GM23338 (cell line): ENCODE measurements around the gene TM9SF2. TPM values are rescaled to one million over a fixed set of nuclear protein-coding genes. Genes with fewer than 3 reads are reported as not detected.

Source experiments
- ATAC-seq: fragments of 200-7000 bp; cut with Tn5 transposase; 3 replicates; pipeline ENCODE4 v1.9.1; 2020
- DNase-seq: peaks from one replicate; pipeline ENCODE4 v3.0.0-alpha.2; 2015; ENCODE audit warnings: low spot score
- H2AFZ ChIP-seq: fragments of 200-600 bp; sonication (generic); 2 replicates; pipeline ENCODE4 v1.8.0; 2016; ENCODE audit warnings: antibody characterized with exemption, mild to moderate bottlenecking, moderate library complexity
- H3F3A ChIP-seq: fragments of 200-600 bp; sonication (generic); replicated peaks from 2 replicates; pipeline ENCODE4 v1.8.0; 2017; ENCODE audit warnings: antibody characterized with exemption, mixed run types, low read depth
- H3K27ac ChIP-seq: fragments of 200-600 bp; sonication (generic); 2 replicates; pipeline ENCODE4 v1.6.1; 2016; ENCODE audit warnings: low read depth
- H3K27me3 ChIP-seq: fragments of 200-600 bp; sonication (generic); 2 replicates; pipeline ENCODE4 v1.8.0; 2016; ENCODE audit warnings: mild to moderate bottlenecking, mixed run types, moderate library complexity; ENCODE audit not compliant: insufficient read depth
- H3K36me3 ChIP-seq: fragments of 200-600 bp; sonication (generic); 2 replicates; pipeline ENCODE4 v1.8.0; 2016; ENCODE audit warnings: mild to moderate bottlenecking; ENCODE audit not compliant: insufficient read depth
- H3K4me1 ChIP-seq: fragments of 200-600 bp; sonication (generic); 2 replicates; pipeline ENCODE4 v1.8.0; 2016; ENCODE audit warnings: mild to moderate bottlenecking, moderate library complexity; ENCODE audit not compliant: insufficient read depth
- H3K4me2 ChIP-seq: fragments of 200-600 bp; sonication (generic); 2 replicates; pipeline ENCODE4 v1.7.1; 2017; ENCODE audit warnings: mixed run types
- H3K4me3 ChIP-seq: fragments of 200-600 bp; sonication (generic); 2 replicates; pipeline ENCODE4 v1.6.1; 2016; ENCODE audit warnings: mixed run types
- H3K79me2 ChIP-seq: fragments of 200-600 bp; sonication (generic); replicated peaks from 2 replicates; pipeline ENCODE4 v1.8.0; 2017; ENCODE audit warnings: mild to moderate bottlenecking; ENCODE audit not compliant: insufficient read depth
- H3K9me2 ChIP-seq: fragments of 200-600 bp; sonication (generic); 2 replicates; pipeline ENCODE4 v1.8.0; 2017; ENCODE audit not compliant: insufficient read depth
- H4K20me1 ChIP-seq: fragments of 200-600 bp; sonication (generic); replicated peaks from 2 replicates; pipeline ENCODE4 v1.8.0; 2017; ENCODE audit warnings: mild to moderate bottlenecking; ENCODE audit not compliant: insufficient read depth
- H3K27ac Mint-ChIP-seq: 2 replicates; pipeline ENCODE4 v1.8.0; 2020; ENCODE audit warnings: inconsistent platforms, mild to moderate bottlenecking, moderate library complexity, mixed read lengths
- H3K27me3 Mint-ChIP-seq: 3 replicates; pipeline ENCODE4 v1.8.0; 2022; ENCODE audit warnings: low read depth, mild to moderate bottlenecking, moderate library complexity, mixed read lengths, inconsistent platforms; ENCODE audit not compliant: insufficient read depth, poor library complexity
- H3K36me3 Mint-ChIP-seq: 3 replicates; pipeline ENCODE4 v1.8.0; 2021; ENCODE audit warnings: low read depth, mild to moderate bottlenecking, inconsistent platforms, moderate library complexity, mixed read lengths
- H3K4me1 Mint-ChIP-seq: 3 replicates; pipeline ENCODE4 v1.8.0; 2020; ENCODE audit warnings: mild to moderate bottlenecking, inconsistent platforms, mixed read lengths
- H3K4me3 Mint-ChIP-seq: 3 replicates; pipeline ENCODE4 v1.8.0; 2021; ENCODE audit warnings: moderate library complexity, mild to moderate bottlenecking, inconsistent platforms, mixed read lengths
- H3K9me3 Mint-ChIP-seq: 3 replicates; pipeline ENCODE4 v1.8.0; 2020; ENCODE audit warnings: moderate library complexity, mild to moderate bottlenecking, inconsistent platforms, mixed read lengths
- CREB1 ChIP-seq: fragments of 250-450 bp; sonication (Bioruptor Pico); IDR thresholded peaks from 2 replicates; pipeline ENCODE4 v1.5.0; 2020; ENCODE audit warnings: low read depth, mild to moderate bottlenecking, moderate library complexity
- EZH2 ChIP-seq: fragments of 200-600 bp; sonication (generic); IDR thresholded peaks from one replicate; pipeline ENCODE4 v1.8.0; 2017; ENCODE audit warnings: antibody characterized with exemption, mild to moderate bottlenecking, low read depth; ENCODE audit not compliant: unreplicated experiment
- EZH2phosphoT487 ChIP-seq: fragments of 200-600 bp; sonication (generic); IDR thresholded peaks from one replicate; pipeline ENCODE4 v1.8.1; 2018; ENCODE audit warnings: antibody characterized with exemption; ENCODE audit not compliant: unreplicated experiment
- JUNB ChIP-seq: IDR thresholded peaks from one replicate; pipeline ENCODE4 v1.6.1; 2016; ENCODE audit warnings: antibody characterized with exemption; ENCODE audit not compliant: unreplicated experiment
- NANOG ChIP-seq: IDR thresholded peaks from 2 replicates; pipeline ENCODE4 v1.6.1; 2016; ENCODE audit warnings: antibody characterized with exemption, borderline replicate concordance
- POLR2AphosphoS5 ChIP-seq: IDR thresholded peaks from 2 replicates; pipeline ENCODE4 v1.6.1; 2016; ENCODE audit warnings: antibody characterized with exemption, low read depth
- STAT1 ChIP-seq: IDR thresholded peaks from one replicate; pipeline ENCODE4 v1.6.1; 2016; ENCODE audit warnings: antibody characterized with exemption; ENCODE audit not compliant: unreplicated experiment
- ZNF114 ChIP-seq: fragments of 250-450 bp; sonication (Bioruptor Pico); IDR thresholded peaks from 2 replicates; pipeline ENCODE4 v1.5.0; 2020; ENCODE audit warnings: mild to moderate bottlenecking, moderate library complexity
- ZNF331 ChIP-seq: fragments of 250-450 bp; sonication (Bioruptor Pico); IDR thresholded peaks from 2 replicates; pipeline ENCODE4 v1.5.0; 2020; ENCODE audit warnings: low read depth, mild to moderate bottlenecking, moderate library complexity
- polyA plus RNA-seq: library from polyadenylated mRNA; unstranded; fragments of >200 nt; fragmentation: Nextera tagmentation; extraction: Ambion mirVana; gene quantifications from 2 replicates; pipeline ENCODE4 v1.2.1, GENCODE V29; 2016
- total RNA-seq: library from RNA; depleted of rRNA; stranded (reverse); fragments of >200 nt; shearing (Covaris generic); gene quantifications from 2 replicates; pipeline ENCODE4 v1.2.3, GENCODE V29; 2014
- TF ChIP-seq, protein P1 (sequence below): IDR thresholded peaks from one replicate; pipeline ENCODE4 v1.6.1; 2018; ENCODE audit warnings: antibody characterized with exemption; ENCODE audit not compliant: unreplicated experiment
- TF ChIP-seq, protein P2 (sequence below): fragments of 250-450 bp; sonication (Bioruptor Pico); IDR thresholded peaks from 2 replicates; pipeline ENCODE4 v1.5.0; 2020; ENCODE audit warnings: mild to moderate bottlenecking, moderate library complexity
- TF ChIP-seq, protein P3 (sequence below), 2 experiments: fragments of 200-600 bp in 1 of 2; sonication (generic) in 1 of 2; conservative IDR thresholded peaks; 2 replicates each; pipeline versions ENCODE4 v1.5.1 to v1.6.1; 2016 to 2017; ENCODE audit warnings: antibody characterized with exemption in 2 of 2, low read depth in 2 of 2, mild to moderate bottlenecking in 2 of 2, moderate library complexity in 1 of 2
- TF ChIP-seq, protein P4 (sequence below): IDR thresholded peaks from 2 replicates; pipeline ENCODE4 v1.6.1; 2016; ENCODE audit warnings: antibody characterized with exemption

Gene TM9SF2
- total and polyA plus RNA-seq, 2 experiments from 2014 or later, result 50.5 to 115 TPM

DNA sequence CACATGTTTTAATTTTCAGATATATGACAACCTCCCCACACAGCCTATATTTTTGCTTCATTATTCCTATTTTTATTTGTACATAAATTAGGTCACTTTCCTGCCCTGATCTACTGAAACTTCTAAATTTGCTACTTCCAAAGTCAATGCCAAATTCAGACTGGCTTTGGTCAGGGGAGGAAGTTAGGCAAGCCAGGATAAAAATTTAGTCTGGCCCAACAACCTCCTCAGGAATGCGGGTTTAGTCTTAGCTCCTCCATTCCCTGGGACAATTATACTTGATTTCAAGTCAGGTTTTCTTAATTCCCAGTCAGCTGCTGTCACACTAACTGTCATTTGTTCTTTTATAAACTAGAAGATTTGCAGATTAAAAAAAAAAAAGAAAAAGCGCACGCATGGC is 84.3 kb downstream of the TM9SF2 start:
- Histone ChIP-seq H2AFZ (no peak overlapping the region), H4K20me1 (no peaks in the 10 kb centered on the region), H3K4me1 (no peaks in the 10 kb centered on the region), H3K79me2 (no peaks in the 10 kb centered on the region), H3K27me3 (no peaks in the 10 kb centered on the region), H3K36me3 (no peaks in the 10 kb centered on the region), H3F3A (no peaks in the 10 kb centered on the region), H3K9me2 (no peaks in the 10 kb centered on the region; the same call in 1 of the 2 replicates), H3K4me2 (no peak overlapping the region), H3K4me3 (no peak overlapping the region), H3K27ac (no peak overlapping the region)
- Mint-ChIP-seq H3K4me1 (peaks cover 2% of the 10 kb centered on the region; the same call in 1 of the 3 replicates), H3K36me3 (no peaks in the 10 kb centered on the region), H3K27ac (no peak overlapping the region), H3K4me3 (no peak overlapping the region), H3K27me3 (no peaks in the 10 kb centered on the region), H3K9me3 (no peaks in the 10 kb centered on the region)
- DNase-seq (no peak), ATAC-seq (no peak)
- no peak for TF ChIP-seq CREB1
- no peak for TF ChIP-seq EZH2
- TF ChIP-seq, protein P1, sequence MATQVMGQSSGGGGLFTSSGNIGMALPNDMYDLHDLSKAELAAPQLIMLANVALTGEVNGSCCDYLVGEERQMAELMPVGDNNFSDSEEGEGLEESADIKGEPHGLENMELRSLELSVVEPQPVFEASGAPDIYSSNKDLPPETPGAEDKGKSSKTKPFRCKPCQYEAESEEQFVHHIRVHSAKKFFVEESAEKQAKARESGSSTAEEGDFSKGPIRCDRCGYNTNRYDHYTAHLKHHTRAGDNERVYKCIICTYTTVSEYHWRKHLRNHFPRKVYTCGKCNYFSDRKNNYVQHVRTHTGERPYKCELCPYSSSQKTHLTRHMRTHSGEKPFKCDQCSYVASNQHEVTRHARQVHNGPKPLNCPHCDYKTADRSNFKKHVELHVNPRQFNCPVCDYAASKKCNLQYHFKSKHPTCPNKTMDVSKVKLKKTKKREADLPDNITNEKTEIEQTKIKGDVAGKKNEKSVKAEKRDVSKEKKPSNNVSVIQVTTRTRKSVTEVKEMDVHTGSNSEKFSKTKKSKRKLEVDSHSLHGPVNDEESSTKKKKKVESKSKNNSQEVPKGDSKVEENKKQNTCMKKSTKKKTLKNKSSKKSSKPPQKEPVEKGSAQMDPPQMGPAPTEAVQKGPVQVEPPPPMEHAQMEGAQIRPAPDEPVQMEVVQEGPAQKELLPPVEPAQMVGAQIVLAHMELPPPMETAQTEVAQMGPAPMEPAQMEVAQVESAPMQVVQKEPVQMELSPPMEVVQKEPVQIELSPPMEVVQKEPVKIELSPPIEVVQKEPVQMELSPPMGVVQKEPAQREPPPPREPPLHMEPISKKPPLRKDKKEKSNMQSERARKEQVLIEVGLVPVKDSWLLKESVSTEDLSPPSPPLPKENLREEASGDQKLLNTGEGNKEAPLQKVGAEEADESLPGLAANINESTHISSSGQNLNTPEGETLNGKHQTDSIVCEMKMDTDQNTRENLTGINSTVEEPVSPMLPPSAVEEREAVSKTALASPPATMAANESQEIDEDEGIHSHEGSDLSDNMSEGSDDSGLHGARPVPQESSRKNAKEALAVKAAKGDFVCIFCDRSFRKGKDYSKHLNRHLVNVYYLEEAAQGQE, result no peak
- TF ChIP-seq, protein P2, sequence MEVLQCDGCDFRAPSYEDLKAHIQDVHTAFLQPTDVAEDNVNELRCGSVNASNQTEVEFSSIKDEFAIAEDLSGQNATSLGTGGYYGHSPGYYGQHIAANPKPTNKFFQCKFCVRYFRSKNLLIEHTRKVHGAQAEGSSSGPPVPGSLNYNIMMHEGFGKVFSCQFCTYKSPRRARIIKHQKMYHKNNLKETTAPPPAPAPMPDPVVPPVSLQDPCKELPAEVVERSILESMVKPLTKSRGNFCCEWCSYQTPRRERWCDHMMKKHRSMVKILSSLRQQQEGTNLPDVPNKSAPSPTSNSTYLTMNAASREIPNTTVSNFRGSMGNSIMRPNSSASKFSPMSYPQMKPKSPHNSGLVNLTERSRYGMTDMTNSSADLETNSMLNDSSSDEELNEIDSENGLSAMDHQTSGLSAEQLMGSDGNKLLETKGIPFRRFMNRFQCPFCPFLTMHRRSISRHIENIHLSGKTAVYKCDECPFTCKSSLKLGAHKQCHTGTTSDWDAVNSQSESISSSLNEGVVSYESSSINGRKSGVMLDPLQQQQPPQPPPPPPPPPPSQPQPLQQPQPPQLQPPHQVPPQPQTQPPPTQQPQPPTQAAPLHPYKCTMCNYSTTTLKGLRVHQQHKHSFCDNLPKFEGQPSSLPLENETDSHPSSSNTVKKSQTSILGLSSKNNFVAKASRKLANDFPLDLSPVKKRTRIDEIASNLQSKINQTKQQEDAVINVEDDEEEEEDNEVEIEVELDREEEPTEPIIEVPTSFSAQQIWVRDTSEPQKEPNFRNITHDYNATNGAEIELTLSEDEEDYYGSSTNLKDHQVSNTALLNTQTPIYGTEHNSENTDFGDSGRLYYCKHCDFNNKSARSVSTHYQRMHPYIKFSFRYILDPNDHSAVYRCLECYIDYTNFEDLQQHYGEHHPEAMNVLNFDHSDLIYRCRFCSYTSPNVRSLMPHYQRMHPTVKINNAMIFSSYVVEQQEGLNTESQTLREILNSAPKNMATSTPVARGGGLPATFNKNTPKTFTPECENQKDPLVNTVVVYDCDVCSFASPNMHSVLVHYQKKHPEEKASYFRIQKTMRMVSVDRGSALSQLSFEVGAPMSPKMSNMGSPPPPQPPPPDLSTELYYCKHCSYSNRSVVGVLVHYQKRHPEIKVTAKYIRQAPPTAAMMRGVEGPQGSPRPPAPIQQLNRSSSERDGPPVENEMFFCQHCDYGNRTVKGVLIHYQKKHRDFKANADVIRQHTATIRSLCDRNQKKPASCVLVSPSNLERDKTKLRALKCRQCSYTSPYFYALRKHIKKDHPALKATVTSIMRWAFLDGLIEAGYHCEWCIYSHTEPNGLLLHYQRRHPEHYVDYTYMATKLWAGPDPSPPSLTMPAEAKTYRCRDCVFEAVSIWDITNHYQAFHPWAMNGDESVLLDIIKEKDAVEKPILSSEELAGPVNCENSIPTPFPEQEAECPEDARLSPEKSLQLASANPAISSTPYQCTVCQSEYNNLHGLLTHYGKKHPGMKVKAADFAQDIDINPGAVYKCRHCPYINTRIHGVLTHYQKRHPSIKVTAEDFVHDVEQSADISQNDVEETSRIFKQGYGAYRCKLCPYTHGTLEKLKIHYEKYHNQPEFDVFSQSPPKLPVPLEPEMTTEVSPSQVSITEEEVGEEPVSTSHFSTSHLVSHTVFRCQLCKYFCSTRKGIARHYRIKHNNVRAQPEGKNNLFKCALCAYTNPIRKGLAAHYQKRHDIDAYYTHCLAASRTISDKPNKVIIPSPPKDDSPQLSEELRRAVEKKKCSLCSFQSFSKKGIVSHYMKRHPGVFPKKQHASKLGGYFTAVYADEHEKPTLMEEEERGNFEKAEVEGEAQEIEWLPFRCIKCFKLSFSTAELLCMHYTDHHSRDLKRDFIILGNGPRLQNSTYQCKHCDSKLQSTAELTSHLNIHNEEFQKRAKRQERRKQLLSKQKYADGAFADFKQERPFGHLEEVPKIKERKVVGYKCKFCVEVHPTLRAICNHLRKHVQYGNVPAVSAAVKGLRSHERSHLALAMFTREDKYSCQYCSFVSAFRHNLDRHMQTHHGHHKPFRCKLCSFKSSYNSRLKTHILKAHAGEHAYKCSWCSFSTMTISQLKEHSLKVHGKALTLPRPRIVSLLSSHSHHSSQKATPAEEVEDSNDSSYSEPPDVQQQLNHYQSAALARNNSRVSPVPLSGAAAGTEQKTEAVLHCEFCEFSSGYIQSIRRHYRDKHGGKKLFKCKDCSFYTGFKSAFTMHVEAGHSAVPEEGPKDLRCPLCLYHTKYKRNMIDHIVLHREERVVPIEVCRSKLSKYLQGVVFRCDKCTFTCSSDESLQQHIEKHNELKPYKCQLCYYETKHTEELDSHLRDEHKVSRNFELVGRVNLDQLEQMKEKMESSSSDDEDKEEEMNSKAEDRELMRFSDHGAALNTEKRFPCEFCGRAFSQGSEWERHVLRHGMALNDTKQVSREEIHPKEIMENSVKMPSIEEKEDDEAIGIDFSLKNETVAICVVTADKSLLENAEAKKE (CRISPR knock-in tag), result no peak
- no peak for TF ChIP-seq POLR2AphosphoS5
- no peak for TF ChIP-seq STAT1
- TF ChIP-seq JUNB, result no peak
- no peak for TF ChIP-seq NANOG
- TF ChIP-seq EZH2phosphoT487, result no peak
- no peak for TF ChIP-seq ZNF114 (CRISPR knock-in tag)
- TF ChIP-seq, protein P3, sequence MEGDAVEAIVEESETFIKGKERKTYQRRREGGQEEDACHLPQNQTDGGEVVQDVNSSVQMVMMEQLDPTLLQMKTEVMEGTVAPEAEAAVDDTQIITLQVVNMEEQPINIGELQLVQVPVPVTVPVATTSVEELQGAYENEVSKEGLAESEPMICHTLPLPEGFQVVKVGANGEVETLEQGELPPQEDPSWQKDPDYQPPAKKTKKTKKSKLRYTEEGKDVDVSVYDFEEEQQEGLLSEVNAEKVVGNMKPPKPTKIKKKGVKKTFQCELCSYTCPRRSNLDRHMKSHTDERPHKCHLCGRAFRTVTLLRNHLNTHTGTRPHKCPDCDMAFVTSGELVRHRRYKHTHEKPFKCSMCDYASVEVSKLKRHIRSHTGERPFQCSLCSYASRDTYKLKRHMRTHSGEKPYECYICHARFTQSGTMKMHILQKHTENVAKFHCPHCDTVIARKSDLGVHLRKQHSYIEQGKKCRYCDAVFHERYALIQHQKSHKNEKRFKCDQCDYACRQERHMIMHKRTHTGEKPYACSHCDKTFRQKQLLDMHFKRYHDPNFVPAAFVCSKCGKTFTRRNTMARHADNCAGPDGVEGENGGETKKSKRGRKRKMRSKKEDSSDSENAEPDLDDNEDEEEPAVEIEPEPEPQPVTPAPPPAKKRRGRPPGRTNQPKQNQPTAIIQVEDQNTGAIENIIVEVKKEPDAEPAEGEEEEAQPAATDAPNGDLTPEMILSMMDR (conservative IDR thresholded peaks at IDR 0.05; ENCODE audit: low read depth in 2 of 2), result no peak
- TF ChIP-seq ZNF331 (CRISPR knock-in tag), result no peak
- TF ChIP-seq, protein P4, sequence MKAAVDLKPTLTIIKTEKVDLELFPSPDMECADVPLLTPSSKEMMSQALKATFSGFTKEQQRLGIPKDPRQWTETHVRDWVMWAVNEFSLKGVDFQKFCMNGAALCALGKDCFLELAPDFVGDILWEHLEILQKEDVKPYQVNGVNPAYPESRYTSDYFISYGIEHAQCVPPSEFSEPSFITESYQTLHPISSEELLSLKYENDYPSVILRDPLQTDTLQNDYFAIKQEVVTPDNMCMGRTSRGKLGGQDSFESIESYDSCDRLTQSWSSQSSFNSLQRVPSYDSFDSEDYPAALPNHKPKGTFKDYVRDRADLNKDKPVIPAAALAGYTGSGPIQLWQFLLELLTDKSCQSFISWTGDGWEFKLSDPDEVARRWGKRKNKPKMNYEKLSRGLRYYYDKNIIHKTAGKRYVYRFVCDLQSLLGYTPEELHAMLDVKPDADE, result no peak
